K562 (cell line): ENCODE results near the gene ELFN2.

Experiments
- ARNT ChIP-seq, 2 experiments: fragments of 450-650 bp; IDR thresholded peaks; 2 replicates each; pipeline ENCODE4 v1.6.1; 2016; ENCODE audit warnings: mild to moderate bottlenecking in 1 of 2
- BRD4 ChIP-seq: fragments of 200-600 bp; sonication (generic); IDR thresholded peaks from 2 replicates; pipeline ENCODE4 v1.6.1; 2017; ENCODE audit warnings: inconsistent platforms
- BRF2 ChIP-seq: IDR thresholded peaks from 3 replicates; pipeline ENCODE4 v1.6.1; 2011; ENCODE audit warnings: borderline replicate concordance, mild to moderate bottlenecking; ENCODE audit not compliant: insufficient read length, insufficient read depth
- CBX2 ChIP-seq: fragments of 200-600 bp; sonication (generic); IDR thresholded peaks from one replicate; pipeline ENCODE4 v1.6.1; 2012; ENCODE audit warnings: mild to moderate bottlenecking, low read length, inconsistent platforms; ENCODE audit not compliant: insufficient read depth, poor library complexity, severe bottlenecking
- ERF ChIP-seq: fragments of 450-650 bp; formaldehyde crosslinking; IDR thresholded peaks from 2 replicates; pipeline ENCODE4 v1.4.0; 2020; ENCODE audit warnings: mild to moderate bottlenecking, mixed read lengths
- ETV6 ChIP-seq, 3 experiments: fragments of 150-350 bp in 1 of 3; sonication (generic) in 1 of 3; formaldehyde crosslinking in 1 of 3; IDR thresholded peaks; 2 replicates each; pipeline versions ENCODE4 v1.6.1 to v1.8.0; 2014 to 2022; ENCODE audit warnings: borderline replicate concordance in 2 of 3, low read depth in 2 of 3, antibody characterized with exemption in 1 of 3, low read length in 1 of 3, mild to moderate bottlenecking in 1 of 3, missing genetic modification reagents in 1 of 3
- EZH2 ChIP-seq: IDR thresholded peaks from 2 replicates; pipeline ENCODE4 v1.6.1; 2012; ENCODE audit warnings: low read depth, mild to moderate bottlenecking, inconsistent platforms, low read length, borderline replicate concordance
- FOXA1 ChIP-seq: fragments of 450-650 bp; IDR thresholded peaks from 2 replicates; pipeline ENCODE4 v1.6.1; 2016; ENCODE audit warnings: mild to moderate bottlenecking, borderline replicate concordance
- TBP ChIP-seq: optimal IDR thresholded peaks from 2 replicates; pipeline ENCODE3; 2011; ENCODE audit warnings: low read depth, low read length, improper control_type of control experiment
- ZC3H4 ChIP-seq: sonication (generic); formaldehyde crosslinking; IDR thresholded peaks from 2 replicates; pipeline ENCODE4 v1.9.0; 2021; ENCODE audit warnings: missing genetic modification reagents, borderline replicate concordance
- TF ChIP-seq, protein P1 (sequence below): sonication (generic); formaldehyde crosslinking; IDR thresholded peaks from 2 replicates; pipeline ENCODE4 v1.8.1; 2023; ENCODE audit warnings: mild to moderate bottlenecking, missing genetic modification reagents

GRCh38 chr22:37401401-37402183, 25.7 kb downstream of the ELFN2 start:
- TF ChIP-seq ZC3H4 (CRISPR knock-in tag): no peak
- TF ChIP-seq ARNT (IDR thresholded peaks at IDR 0.05): no peak
- no peak for TF ChIP-seq FOXA1
- TF ChIP-seq ETV6 (IDR thresholded peaks at IDR 0.05; ENCODE audit: borderline replicate concordance in 1 of 2, low read depth in 2 of 2, low read length in 1 of 2): no peak
- no peak for TF ChIP-seq ETV6 (CRISPR knock-in tag; IDR thresholded peaks at IDR 0.05; ENCODE audit: borderline replicate concordance)
- no peak for TF ChIP-seq ERF (CRISPR knock-in tag)
- no peak for TF ChIP-seq BRD4
- TF ChIP-seq, protein P1, sequence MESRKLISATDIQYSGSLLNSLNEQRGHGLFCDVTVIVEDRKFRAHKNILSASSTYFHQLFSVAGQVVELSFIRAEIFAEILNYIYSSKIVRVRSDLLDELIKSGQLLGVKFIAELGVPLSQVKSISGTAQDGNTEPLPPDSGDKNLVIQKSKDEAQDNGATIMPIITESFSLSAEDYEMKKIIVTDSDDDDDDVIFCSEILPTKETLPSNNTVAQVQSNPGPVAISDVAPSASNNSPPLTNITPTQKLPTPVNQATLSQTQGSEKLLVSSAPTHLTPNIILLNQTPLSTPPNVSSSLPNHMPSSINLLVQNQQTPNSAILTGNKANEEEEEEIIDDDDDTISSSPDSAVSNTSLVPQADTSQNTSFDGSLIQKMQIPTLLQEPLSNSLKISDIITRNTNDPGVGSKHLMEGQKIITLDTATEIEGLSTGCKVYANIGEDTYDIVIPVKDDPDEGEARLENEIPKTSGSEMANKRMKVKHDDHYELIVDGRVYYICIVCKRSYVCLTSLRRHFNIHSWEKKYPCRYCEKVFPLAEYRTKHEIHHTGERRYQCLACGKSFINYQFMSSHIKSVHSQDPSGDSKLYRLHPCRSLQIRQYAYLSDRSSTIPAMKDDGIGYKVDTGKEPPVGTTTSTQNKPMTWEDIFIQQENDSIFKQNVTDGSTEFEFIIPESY: no peak
- TF ChIP-seq BRF2: no peak
- no peak for TF ChIP-seq EZH2
- TF ChIP-seq CBX2: no peak
- no peak for TF ChIP-seq TBP
